ENCODE measurements around the gene AFMID.

Gene AFMID

DNA sequence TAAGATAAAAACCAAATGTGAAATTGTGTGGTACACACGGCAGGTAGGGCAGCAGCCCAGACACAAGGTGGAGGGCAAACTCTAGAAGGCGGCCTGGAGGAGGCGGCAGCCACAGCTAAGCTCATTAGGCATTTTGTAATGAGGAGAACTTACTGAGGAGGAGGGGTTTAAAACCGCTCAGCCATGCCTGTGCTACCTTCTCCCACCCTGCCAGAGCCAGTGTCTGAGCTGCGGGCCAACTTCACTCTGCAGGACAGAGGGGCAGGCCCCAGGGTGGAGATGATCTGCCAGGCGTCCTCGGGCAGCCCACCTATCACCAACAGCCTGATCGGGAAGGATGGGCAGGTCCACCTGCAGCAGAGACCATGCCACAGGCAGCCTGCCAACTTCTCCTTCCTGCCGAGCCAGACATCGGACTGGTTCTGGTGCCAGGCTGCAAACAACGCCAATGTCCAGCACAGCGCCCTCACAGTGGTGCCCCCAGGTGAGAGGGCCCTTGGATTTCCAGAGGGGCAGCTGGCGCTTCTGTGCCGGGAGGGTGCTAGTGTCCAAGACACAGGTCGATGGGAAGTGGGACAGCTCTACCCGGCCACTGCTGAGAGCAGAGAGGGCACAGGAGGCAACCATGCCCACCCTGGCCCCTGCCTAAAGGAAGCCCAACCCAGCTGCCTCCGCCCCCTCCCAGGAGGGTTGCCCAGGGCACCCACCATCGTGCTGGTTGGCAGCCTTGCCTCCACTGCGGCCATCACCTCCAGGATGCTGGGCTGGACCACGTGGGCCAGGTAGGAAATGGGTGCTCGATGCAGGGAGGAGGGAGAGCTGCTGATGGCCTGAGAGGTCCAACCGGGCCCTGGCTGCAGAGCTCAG lies 23.0 kb upstream of the AFMID start:
- no peak overlapping the region for H3K4ac ChIP-seq (ENCODE audit: low read depth in 1 of 2, low read length in 2 of 2)
- H3K4me1 ChIP-seq (ENCODE audit: control insufficient read depth, insufficient read depth, low read depth, low read length): peaks cover 5% of the 10 kb centered on the region
- H3K79me1 ChIP-seq (replicated peaks; ENCODE audit: low read length, poor library complexity, severe bottlenecking): no peaks in the 10 kb centered on the region
- H2BK15ac ChIP-seq (ENCODE audit: low read depth, poor library complexity, severe bottlenecking): peak overlapping the region; percentile 20
- H3K9ac ChIP-seq (ENCODE audit: low read length): no peak overlapping the region
- H3K14ac ChIP-seq (ENCODE audit: low read length in 2 of 2): no peak overlapping the region
- H3K18ac ChIP-seq (ENCODE audit: low read depth in 1 of 2, low read length in 2 of 2): no peak overlapping the region
- H2AFZ ChIP-seq (ENCODE audit: low read depth, low read length): no peak overlapping the region
- 88% methylated on average over 22 of the region's 22 CpGs for WGBS
- no peak overlapping the region for H2BK120ac ChIP-seq (ENCODE audit: low read depth, low read length)
- no peak overlapping the region for H3K27ac ChIP-seq (ENCODE audit: low read length, poor library complexity, severe bottlenecking)
- peak overlapping the region; percentile 31 for H4K8ac ChIP-seq (ENCODE audit: low read length)
- H2AK5ac ChIP-seq (ENCODE audit: low read length, severe bottlenecking): no peak overlapping the region
- no peak overlapping the region for H2BK5ac ChIP-seq (ENCODE audit: low read depth, low read length, poor library complexity, severe bottlenecking)
- no peak overlapping the region for H3K4me3 ChIP-seq (ENCODE audit: insufficient read depth in 1 of 2, low read depth in 1 of 2, low read length in 2 of 2)
- H4K91ac ChIP-seq (ENCODE audit: low read length): peak overlapping the region; percentile 36
- H3K36me3 ChIP-seq (ENCODE audit: control insufficient read depth in 1 of 2, insufficient read depth in 2 of 2, low read depth in 1 of 2, low read length in 2 of 2): no peaks in the 10 kb centered on the region
- peaks cover 0 to 18% of the 10 kb centered on the region in 2 experiments for H3K27me3 ChIP-seq (ENCODE audit: control insufficient read depth in 1 of 2, insufficient read depth in 1 of 2, low read length in 2 of 2)
- no peak overlapping the region for H3K23ac ChIP-seq (ENCODE audit: low read length in 2 of 2)
- no peak overlapping the region for H2BK12ac ChIP-seq (ENCODE audit: low read length in 2 of 2)
- H3K9me3 ChIP-seq (ENCODE audit: control insufficient read depth, low read length): no peaks in the 10 kb centered on the region
- DNase-seq: no peak
- H3K4me2 ChIP-seq (ENCODE audit: low read length, poor library complexity, severe bottlenecking): no peak overlapping the region

DNA sequence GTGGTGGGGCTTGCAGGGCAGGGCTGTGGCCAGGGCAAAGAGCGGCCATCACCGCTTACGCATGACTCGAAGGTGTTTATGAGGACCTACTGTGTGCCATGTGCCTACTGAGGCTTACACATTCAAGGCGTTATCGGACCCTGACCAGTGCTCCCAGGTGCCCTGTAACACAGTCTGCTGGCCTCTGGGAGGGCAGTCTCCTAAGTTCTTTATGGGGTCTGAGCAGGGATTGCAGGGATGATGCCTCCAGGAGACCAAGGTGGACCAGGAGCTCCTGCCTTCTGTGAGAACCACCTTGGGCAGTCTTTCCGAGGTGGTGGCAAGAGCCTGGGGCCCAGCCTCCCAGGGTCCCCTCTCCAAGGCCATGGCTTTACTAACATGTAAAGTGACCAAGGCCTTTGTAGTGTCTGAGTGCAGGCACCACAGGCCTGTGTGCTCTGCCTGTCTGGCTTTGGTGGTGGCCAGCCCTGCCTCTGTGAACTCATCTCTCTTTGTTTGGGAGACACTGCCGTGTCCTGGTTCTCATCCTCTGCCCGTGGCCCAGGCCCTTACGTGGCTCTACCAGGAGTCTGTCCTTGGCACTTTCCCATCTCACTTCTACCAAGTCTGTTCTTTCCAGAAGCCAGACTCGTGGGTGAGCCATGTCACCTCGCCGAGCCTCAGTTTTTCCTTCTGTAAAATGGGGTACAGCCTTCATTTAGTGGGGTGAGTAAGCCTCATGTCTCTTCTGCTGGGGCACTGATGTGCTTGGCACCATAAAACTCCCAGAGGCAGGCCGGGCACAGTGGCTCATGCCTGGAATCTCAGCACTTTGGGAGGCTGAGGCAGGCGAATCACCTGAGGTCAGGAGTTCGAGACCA lies 22.2 kb upstream of the AFMID start:
- Histone ChIP-seq H3K14ac (ENCODE audit: low read length in 2 of 2) (no peak overlapping the region), H4K8ac (ENCODE audit: low read length) (no peak overlapping the region), H3K4ac (ENCODE audit: low read depth in 1 of 2, low read length in 2 of 2) (no peak overlapping the region), H3K27me3 (ENCODE audit: control insufficient read depth in 1 of 2, insufficient read depth in 1 of 2, low read length in 2 of 2) (peaks cover 0 to 27% of the 10 kb centered on the region in 2 experiments), H2AFZ (ENCODE audit: low read depth, low read length) (no peak overlapping the region), H3K4me2 (ENCODE audit: low read length, poor library complexity, severe bottlenecking) (no peak overlapping the region), H2BK5ac (ENCODE audit: low read depth, low read length, poor library complexity, severe bottlenecking) (no peak overlapping the region), H3K36me3 (ENCODE audit: control insufficient read depth in 1 of 2, insufficient read depth in 2 of 2, low read depth in 1 of 2, low read length in 2 of 2) (no peaks in the 10 kb centered on the region), H3K9me3 (ENCODE audit: control insufficient read depth, low read length) (no peaks in the 10 kb centered on the region), H3K4me1 (ENCODE audit: control insufficient read depth, insufficient read depth, low read depth, low read length) (peaks cover 13% of the 10 kb centered on the region), H3K27ac (ENCODE audit: low read length, poor library complexity, severe bottlenecking) (no peak overlapping the region), H3K4me3 (ENCODE audit: insufficient read depth in 1 of 2, low read depth in 1 of 2, low read length in 2 of 2) (no peak overlapping the region), H2BK15ac (ENCODE audit: low read depth, poor library complexity, severe bottlenecking) (no peak overlapping the region), H3K18ac (ENCODE audit: low read depth in 1 of 2, low read length in 2 of 2) (no peak overlapping the region), H2BK120ac (ENCODE audit: low read depth, low read length) (no peak overlapping the region), H3K9ac (ENCODE audit: low read length) (no peak overlapping the region), H3K23ac (ENCODE audit: low read length in 2 of 2) (no peak overlapping the region), H4K91ac (ENCODE audit: low read length) (no peak overlapping the region), H2BK12ac (ENCODE audit: low read length in 2 of 2) (no peak overlapping the region), H2AK5ac (ENCODE audit: low read length, severe bottlenecking) (no peak overlapping the region), H3K79me1 (replicated peaks; ENCODE audit: low read length, poor library complexity, severe bottlenecking) (no peaks in the 10 kb centered on the region)
- no peak for DNase-seq
- 95% methylated on average over 14 of the region's 16 CpGs for WGBS

DNA sequence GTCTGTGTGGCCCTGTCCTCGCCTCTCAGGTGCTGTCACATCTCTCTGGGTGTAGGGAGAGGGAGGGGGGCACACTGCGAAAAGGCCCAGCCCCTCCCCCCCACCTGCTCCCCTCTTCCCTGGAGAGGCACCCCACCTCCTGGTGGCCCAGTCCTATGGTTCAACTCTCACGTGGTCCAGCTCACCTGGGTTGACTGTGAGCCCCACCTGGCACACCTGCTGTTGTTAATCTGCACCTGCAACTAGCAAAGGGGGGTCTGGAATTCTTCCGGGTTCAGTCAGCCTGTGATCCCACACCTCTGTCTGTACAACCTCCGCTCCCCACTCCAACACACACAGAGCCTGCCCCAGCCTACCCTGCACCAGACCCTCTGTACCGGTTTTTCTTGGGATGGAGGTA lies 20.7 kb upstream of the AFMID start:
- H2BK120ac ChIP-seq (ENCODE audit: low read depth, low read length): no peak overlapping the region
- H3K18ac ChIP-seq (ENCODE audit: low read depth in 1 of 2, low read length in 2 of 2): no peak overlapping the region
- no peak overlapping the region for H3K9ac ChIP-seq (ENCODE audit: low read length)
- DNase-seq: no peak
- no peak overlapping the region for H3K4me2 ChIP-seq (ENCODE audit: low read length, poor library complexity, severe bottlenecking)
- H3K14ac ChIP-seq (ENCODE audit: low read length in 2 of 2): no peak overlapping the region
- no peak overlapping the region for H4K8ac ChIP-seq (ENCODE audit: low read length)
- H2AFZ ChIP-seq (ENCODE audit: low read depth, low read length): no peak overlapping the region
- peak overlapping the region; percentile 13 for H2BK15ac ChIP-seq (ENCODE audit: low read depth, poor library complexity, severe bottlenecking)
- no peak overlapping the region for H2BK12ac ChIP-seq (ENCODE audit: low read length in 2 of 2)
- peaks cover 0 to 28% of the 10 kb centered on the region in 2 experiments for H3K27me3 ChIP-seq (ENCODE audit: control insufficient read depth in 1 of 2, insufficient read depth in 1 of 2, low read length in 2 of 2)
- no peak overlapping the region for H3K4ac ChIP-seq (ENCODE audit: low read depth in 1 of 2, low read length in 2 of 2)
- no peak overlapping the region for H2AK5ac ChIP-seq (ENCODE audit: low read length, severe bottlenecking)
- 53% methylated on average over 2 of the region's 6 CpGs for WGBS
- peaks cover 0 to 10% of the 10 kb centered on the region in 2 experiments for H3K36me3 ChIP-seq (ENCODE audit: control insufficient read depth in 1 of 2, insufficient read depth in 2 of 2, low read depth in 1 of 2, low read length in 2 of 2)
- no peaks in the 10 kb centered on the region for H3K9me3 ChIP-seq (ENCODE audit: control insufficient read depth, low read length)
- H4K91ac ChIP-seq (ENCODE audit: low read length): no peak overlapping the region
- H3K27ac ChIP-seq (ENCODE audit: low read length, poor library complexity, severe bottlenecking): no peak overlapping the region
- H3K79me1 ChIP-seq (replicated peaks; ENCODE audit: low read length, poor library complexity, severe bottlenecking): peaks cover 3% of the 10 kb centered on the region
- H2BK5ac ChIP-seq (ENCODE audit: low read depth, low read length, poor library complexity, severe bottlenecking): no peak overlapping the region
- H3K23ac ChIP-seq (ENCODE audit: low read length in 2 of 2): no peak overlapping the region
- peaks cover 14% of the 10 kb centered on the region for H3K4me1 ChIP-seq (ENCODE audit: control insufficient read depth, insufficient read depth, low read depth, low read length)
- no peak overlapping the region for H3K4me3 ChIP-seq (ENCODE audit: insufficient read depth in 1 of 2, low read depth in 1 of 2, low read length in 2 of 2)
